GM19328 (cell line): ENCODE results near the gene TSSC4.

Experiments
- ATAC-seq: cut with Tn5 transposase; IDR thresholded peaks from one replicate; pipeline ENCODE4 v1.9.1; 2021; ENCODE audit warnings: mild to moderate bottlenecking, moderate library complexity; ENCODE audit not compliant: unreplicated experiment

The TSSC4 gene

GRCh38 chr11:2415601-2416380 is 15.2 kb downstream of the TSSC4 start:
- no peak for ATAC-seq

DNA sequence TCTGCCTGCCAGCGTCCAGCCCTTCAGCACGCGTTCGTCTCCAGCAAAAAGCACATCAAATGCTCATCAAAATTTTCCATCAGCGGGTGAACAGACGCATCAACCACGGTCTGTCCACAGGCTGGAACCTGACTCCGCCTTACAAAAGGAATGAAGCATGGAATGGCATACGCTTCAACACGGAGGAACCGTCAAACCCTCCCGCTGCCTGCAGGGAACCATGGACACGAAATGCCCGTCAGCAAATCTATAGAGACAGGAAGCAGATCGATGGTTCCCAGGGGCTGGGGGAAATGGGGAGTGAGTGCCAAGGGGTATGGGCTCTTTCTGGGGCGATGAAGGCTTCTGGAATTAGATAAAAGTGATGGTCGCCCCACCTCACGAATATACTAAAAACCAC is 16.2 kb downstream of the TSSC4 start:
- no peak for ATAC-seq

DNA sequence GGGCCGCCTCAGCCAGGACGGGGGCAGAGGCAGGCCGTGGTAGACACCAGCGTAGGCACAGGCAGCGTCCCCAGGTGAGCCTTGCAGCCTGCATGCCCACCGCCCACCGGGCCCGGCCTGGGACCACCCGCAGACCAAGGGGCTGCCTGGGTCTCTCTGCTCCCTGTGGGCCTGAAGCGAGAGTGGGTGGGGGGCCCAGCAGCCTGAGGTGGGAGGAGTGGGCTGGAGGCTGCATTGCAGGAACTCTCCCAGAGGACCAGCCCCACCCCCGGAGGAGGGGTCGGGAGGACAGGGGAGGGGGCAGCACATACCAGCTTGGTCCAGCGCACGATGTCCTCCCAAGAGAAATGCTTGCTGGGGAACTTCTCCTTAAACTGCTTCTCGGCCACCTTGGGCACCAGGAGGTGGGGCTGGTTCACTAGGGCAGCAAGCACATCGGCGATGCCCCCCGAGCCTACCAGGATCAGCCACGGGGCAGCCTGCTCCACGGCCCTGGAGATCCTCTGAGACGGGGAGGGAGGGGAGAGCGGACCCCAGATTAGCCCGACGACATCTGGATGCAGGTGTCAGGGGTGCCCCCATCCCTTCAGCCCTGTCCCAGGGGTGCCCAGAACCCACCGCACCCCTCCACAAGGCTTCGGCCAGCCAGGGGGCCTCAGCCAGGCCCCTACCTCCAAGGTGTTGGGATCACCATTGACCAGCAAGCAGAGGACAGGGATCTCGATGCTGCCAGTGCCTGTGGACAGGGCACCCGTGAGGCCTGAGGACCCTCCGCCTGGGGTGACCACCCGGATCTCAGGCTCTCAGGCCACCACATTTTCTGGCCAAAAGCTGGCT is 17.5 kb downstream of the TSSC4 start:
- no peak for ATAC-seq

GRCh38 chr11:2418693-2419360 is 18.3 kb downstream of the TSSC4 start:
- no peak for ATAC-seq

DNA sequence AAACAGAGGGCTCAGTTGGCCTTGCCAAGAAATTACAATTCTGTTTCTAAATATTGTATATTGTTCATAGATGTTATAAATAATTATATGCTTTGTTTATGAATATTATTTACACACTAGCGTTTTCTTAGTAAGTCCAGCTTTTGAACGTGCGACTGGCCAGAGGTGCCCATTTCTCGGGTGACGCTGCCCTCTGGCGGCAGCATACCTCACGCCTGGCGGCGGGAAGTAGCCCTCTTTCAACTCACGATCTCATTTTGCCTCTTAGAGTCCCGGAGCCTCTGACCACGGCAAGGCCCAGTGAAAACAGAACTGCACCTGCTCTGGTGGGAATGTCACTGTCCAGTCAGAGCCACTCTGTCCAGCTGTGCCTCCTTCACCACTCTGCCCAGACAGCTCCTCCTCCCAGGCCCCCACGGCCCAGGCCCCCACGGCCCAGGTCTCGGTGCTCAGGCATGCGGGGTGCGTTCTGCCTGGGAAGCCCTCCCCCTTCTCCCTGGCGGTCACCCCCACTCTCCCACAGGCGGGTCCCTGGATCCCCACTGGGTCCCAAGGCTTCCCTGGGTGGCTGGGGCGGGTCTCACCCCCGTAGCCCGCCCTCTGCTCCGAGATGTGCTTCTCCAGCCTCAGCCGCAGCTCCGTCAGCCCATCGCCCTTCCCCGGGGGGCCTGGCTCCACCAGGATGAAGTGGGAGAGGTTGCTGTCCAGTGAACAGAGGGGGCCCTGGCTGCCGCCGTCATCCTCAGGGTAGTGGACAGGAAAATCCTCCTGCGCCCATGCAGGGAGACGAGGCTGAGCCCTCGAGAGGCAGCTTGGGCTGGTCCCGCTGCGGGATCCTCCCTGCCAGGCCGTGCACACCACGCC is 19.3 kb downstream of the TSSC4 start:
- ATAC-seq, result no peak

GRCh38 chr11:2420502-2421225 is 20.1 kb downstream of the TSSC4 start:
- no peak for ATAC-seq

GRCh38 chr11:2421226-2421994 is 20.9 kb downstream of the TSSC4 start:
- no peak for ATAC-seq

DNA sequence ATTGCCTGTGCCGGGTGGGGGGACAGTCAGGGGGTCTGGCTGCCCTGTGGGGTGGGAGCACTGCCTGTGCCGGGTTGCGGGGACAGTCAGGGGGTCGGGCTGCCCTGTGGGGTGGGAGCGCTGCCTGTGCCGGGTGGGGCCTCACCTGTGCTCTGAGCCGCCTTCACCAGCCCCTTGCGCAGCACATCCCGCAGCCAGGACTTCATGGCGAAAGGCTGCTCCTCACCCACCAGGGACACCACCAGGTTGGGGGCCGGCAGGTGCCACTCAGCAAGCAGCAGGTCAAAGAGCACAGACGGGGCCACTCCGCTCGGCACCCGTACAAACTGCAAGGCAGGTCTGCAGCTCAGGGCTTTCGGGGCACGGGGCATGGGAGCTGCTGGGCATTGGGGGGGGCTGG is 21.4 kb downstream of the TSSC4 start:
- no peak for ATAC-seq

DNA sequence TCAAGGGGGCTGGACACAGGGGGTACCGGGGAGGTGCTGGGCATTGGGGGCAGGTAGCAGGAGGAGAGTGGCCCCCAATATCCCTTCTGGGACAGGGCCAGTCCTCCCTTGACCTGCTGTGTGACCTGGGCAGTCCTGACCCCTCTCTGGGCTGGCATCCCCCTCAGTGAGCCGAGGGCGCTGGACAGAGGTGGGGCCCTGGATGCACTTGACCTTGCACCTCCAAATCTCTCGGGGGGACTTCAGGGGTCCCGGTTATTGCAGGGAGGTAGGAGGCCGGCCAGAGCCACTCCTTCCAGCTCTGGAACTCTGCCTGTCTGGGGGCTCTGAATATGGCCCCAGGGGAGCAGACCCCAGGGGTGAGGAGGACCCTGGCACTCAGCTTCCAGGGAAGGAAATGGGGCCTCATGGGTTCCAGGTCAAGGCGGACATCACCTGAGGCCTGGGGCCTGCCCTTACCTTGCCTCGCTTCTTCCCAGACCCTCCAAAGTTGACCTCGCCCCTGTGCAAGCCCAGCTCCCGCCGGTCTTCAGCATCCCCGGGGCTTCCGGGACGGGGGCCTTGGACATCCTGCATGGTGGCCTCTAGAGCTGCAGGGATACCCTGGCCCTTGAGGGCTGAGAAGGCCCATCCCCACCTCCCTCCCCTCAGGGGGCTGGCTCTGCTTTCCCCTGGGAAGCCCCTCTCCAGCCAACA is 22.1 kb downstream of the TSSC4 start:
- ATAC-seq, result no peak

GRCh38 chr11:2423157-2424025 is 22.8 kb downstream of the TSSC4 start:
- ATAC-seq, result no peak

GRCh38 chr11:2424811-2425495 is 24.4 kb downstream of the TSSC4 start:
- no peak for ATAC-seq

DNA sequence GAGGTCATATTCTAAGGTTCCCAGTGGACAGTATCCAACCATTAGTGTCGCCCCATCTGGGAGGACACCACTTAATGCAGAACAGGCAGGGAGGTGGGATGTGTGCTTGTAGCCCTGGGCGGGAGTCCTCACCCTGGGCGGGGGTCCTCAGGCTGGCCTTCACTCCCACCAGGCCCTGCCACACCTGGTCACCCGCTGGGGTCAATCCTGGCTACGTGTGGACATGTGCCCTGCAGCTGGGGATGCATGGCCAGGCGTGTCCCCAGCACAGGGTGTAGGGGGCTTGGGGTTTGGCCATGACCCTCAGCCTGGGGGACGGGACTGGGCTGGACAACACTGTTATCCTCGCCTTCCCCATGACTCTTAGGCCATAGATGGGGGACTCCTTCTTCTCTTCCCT is 25.0 kb downstream of the TSSC4 start:
- no peak for ATAC-seq

DNA sequence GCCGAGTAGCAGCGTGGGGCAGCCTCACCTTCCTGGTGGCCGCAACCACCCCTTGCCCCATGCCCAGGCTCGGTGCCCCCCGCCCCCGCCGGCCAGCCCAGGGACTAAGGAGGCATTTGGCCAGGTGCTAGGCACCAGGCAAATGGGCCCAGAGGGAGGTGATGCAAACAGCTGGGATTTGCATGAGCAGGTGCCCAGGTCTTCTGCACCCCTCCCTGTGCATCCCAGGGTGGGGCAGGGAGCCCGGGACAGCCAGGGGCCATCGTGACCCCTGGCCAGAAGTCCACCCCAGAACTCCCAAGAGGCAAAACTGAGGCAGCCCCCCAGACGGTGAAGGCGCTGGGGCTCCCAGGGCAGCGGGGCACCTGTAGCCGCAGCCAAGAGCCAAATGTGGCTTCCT is 25.7 kb downstream of the TSSC4 start:
- ATAC-seq, result no peak

GRCh38 chr11:2426826-2427521 is 26.4 kb downstream of the TSSC4 start:
- no peak for ATAC-seq

GRCh38 chr11:2427721-2428321 is 27.3 kb downstream of the TSSC4 start:
- no peak for ATAC-seq

GRCh38 chr11:2428322-2428795 is 27.8 kb downstream of the TSSC4 start:
- no peak for ATAC-seq
